B cell (primary cell): ENCODE data around the gene CAPN14. TPM values are rescaled to one million over a fixed set of nuclear protein-coding genes. Genes with fewer than 3 reads are reported as not detected.

ENCODE experiments used
- ATAC-seq: fragments of 200-7000 bp; cut with Tn5 transposase; one replicate; pipeline ENCODE4 v1.10.0; 2021; ENCODE audit warnings: low read depth, mild to moderate bottlenecking, moderate number of reproducible peaks, moderate library complexity
- CTCF ChIA-PET: fragments of 350-600 bp; sonication (Branson Sonifier 250); formaldehyde crosslinking; loops from one replicate; lab custom pipeline; 2021; ENCODE audit warnings: antibody characterized with exemption, inconsistent platforms; lab: Charles Lee
- POLR2A ChIA-PET: fragments of 350-600 bp; sonication (Branson Sonifier 250); formaldehyde crosslinking; loops from one replicate; lab custom pipeline; 2021; ENCODE audit warnings: antibody characterized with exemption; lab: Charles Lee
- DNase-seq: peaks from one replicate; pipeline ENCODE4 v3.0.0; 2013
- H2AFZ ChIP-seq: 2 replicates; pipeline ENCODE4 v1.6.1; 2012; ENCODE audit warnings: mild to moderate bottlenecking, low read depth, low read length; ENCODE audit not compliant: insufficient read depth, poor library complexity, severe bottlenecking
- H3K27ac ChIP-seq, 2 donors: 1 replicate in 1 of 2; 2 replicates in 1 of 2; pipeline ENCODE4 v1.5.1; 2012 to 2013; ENCODE audit warnings: low read length in 2 of 2, mild to moderate bottlenecking in 2 of 2, moderate library complexity in 1 of 2
- H3K27me3 ChIP-seq, 4 experiments: fragments of 200-600 bp in 1 of 4; sonication (generic) in 1 of 4; replicated peaks in 1 of 4; 1 replicate in 2 of 4; 2 replicates in 2 of 4; pipeline versions ENCODE4 v1.6.1 to v1.7.0; 2013 to 2016; ENCODE audit warnings: low read length in 3 of 4, mild to moderate bottlenecking in 2 of 4, mixed read lengths in 1 of 4, moderate library complexity in 1 of 4; ENCODE audit not compliant: insufficient read depth in 4 of 4, control insufficient read depth in 3 of 4; ENCODE audit errors: control extremely low read depth in 1 of 4
- H3K36me3 ChIP-seq, 2 experiments: replicated peaks in 1 of 2; 1 replicate in 1 of 2; 2 replicates in 1 of 2; pipeline versions ENCODE4 v1.6.1 to v1.7.1; 2013; ENCODE audit warnings: low read length in 1 of 2; ENCODE audit not compliant: insufficient read depth in 2 of 2, control insufficient read depth in 1 of 2; ENCODE audit errors: control extremely low read depth in 1 of 2, extremely low read depth in 1 of 2
- H3K4me1 ChIP-seq, 2 donors: fragments of 200-600 bp in 1 of 2; sonication (generic) in 1 of 2; 1 replicate in 1 of 2; 2 replicates in 1 of 2; pipeline versions ENCODE4 v1.5.1 to v1.6.1; 2013 to 2017; ENCODE audit warnings: low read length in 2 of 2; ENCODE audit not compliant: control insufficient read depth in 2 of 2, insufficient read depth in 2 of 2
- H3K4me2 ChIP-seq: replicated peaks from 2 replicates; pipeline ENCODE3; 2012; ENCODE audit warnings: mild to moderate bottlenecking, low read depth, low read length; ENCODE audit not compliant: poor library complexity, severe bottlenecking
- H3K4me3 ChIP-seq, 5 experiments: fragments of 200-600 bp in 1 of 5; sonication (generic) in 1 of 5; 1 replicate in 3 of 5; 2 replicates in 2 of 5; pipeline versions ENCODE4 v1.5.1 to v1.7.0; 2011 to 2016; ENCODE audit warnings: low read length in 4 of 5, mild to moderate bottlenecking in 4 of 5, low read depth in 2 of 5, control low read depth in 1 of 5, moderate library complexity in 1 of 5; ENCODE audit not compliant: insufficient read depth in 1 of 5; ENCODE audit errors: control extremely low read depth in 1 of 5, extremely low read depth in 1 of 5
- H3K79me2 ChIP-seq: fragments of 200-600 bp; sonication (generic); one replicate; pipeline ENCODE4 v1.6.0; 2016; ENCODE audit warnings: low read length; ENCODE audit not compliant: control insufficient read depth, insufficient read depth
- H3K9ac ChIP-seq: fragments of 200-600 bp; sonication (generic); 2 replicates; pipeline ENCODE4 v1.6.1; 2017; ENCODE audit warnings: mild to moderate bottlenecking, low read length, moderate library complexity
- H3K9me3 ChIP-seq, 3 donors: one replicate each; pipeline versions ENCODE4 v1.6.1 to v1.7.1; 2013; ENCODE audit warnings: low read length in 2 of 3; ENCODE audit not compliant: control insufficient read depth in 2 of 3, insufficient read depth in 1 of 3; ENCODE audit errors: control extremely low read depth in 1 of 3
- H4K20me1 ChIP-seq: 2 replicates; pipeline ENCODE4 v1.6.0; 2012; ENCODE audit warnings: mild to moderate bottlenecking, low read length; ENCODE audit not compliant: insufficient read depth, control insufficient read depth, poor library complexity, severe bottlenecking
- H3K27ac Mint-ChIP-seq: one replicate; pipeline ENCODE4 v1.8.0; 2021; ENCODE audit warnings: mixed read lengths
- H3K27me3 Mint-ChIP-seq: one replicate; pipeline ENCODE4 v1.8.0; 2021; ENCODE audit warnings: mixed read lengths
- H3K4me1 Mint-ChIP-seq: one replicate; pipeline ENCODE4 v1.8.0; 2021; ENCODE audit warnings: mixed read lengths
- H3K4me3 Mint-ChIP-seq: one replicate; pipeline ENCODE4 v1.8.0; 2021; ENCODE audit warnings: mixed read lengths
- H3K9me3 Mint-ChIP-seq: one replicate; pipeline ENCODE4 v1.8.0; 2022; ENCODE audit warnings: mixed read lengths; ENCODE audit not compliant: insufficient read depth
- CTCF ChIP-seq: fragments of 200-600 bp; IDR thresholded peaks from one replicate; pipeline ENCODE4 v1.8.0; 2022; ENCODE audit warnings: antibody characterized with exemption, mild to moderate bottlenecking
- EZH2 ChIP-seq: IDR thresholded peaks from 2 replicates; pipeline ENCODE4 v1.6.1; 2012; ENCODE audit warnings: borderline replicate concordance, low read depth, mild to moderate bottlenecking, moderate library complexity, low read length; ENCODE audit not compliant: insufficient read depth, poor library complexity, severe bottlenecking
- WGBS: methylation state at CpG from one replicate; pipeline ENCODE4 v1.1.5; 2013; ENCODE audit warnings: missing lambda C conversion rate; ENCODE audit not compliant: insufficient coverage; 5-methylcytosine and 5-hydroxymethylcytosine counted together
- intact Hi-C: fragments of 100-400 bp; cut with micrococcal nuclease; formaldehyde crosslinking; loops from one replicate; pipeline ENCODE4 v1.10.0; 2022
- polyA plus RNA-seq: library from polyadenylated mRNA; depleted of rRNA; stranded (reverse); fragments of >200 nt; gene quantifications from 2 replicates; pipeline ENCODE4 v1.2.3, GENCODE V29; 2012
- total RNA-seq, 2 donors: library from RNA; stranded (reverse); fragments of 120-200 nt in 1 of 2; gene quantifications; 1 replicate in 1 of 2; 2 replicates in 1 of 2; pipeline versions ENCODE4 v1.2.3 to v1.2.4, GENCODE V29; 2013 to 2022

Gene CAPN14
- total and polyA plus RNA-seq, 2 donors (not counting 1 experiment from before 2014, with no cell fraction given), result 2.5 to 7.8 TPM

- Histone ChIP-seq H4K20me1 (no peaks in the 10 kb centered on the region), H3K79me2 (peaks cover 8% of the 10 kb centered on the region), H3K27ac (no peak overlapping the region), H3K9ac (no peak overlapping the region), H3K27me3 (no peaks in the 10 kb centered on the region), H3K36me3 (peaks cover 0 to 36% of the 10 kb centered on the region in 2 experiments), H3K4me3 (no peak overlapping the region), H3K4me1 (peaks cover 8 to 24% of the 10 kb centered on the region in 2 donors), H2AFZ (no peak overlapping the region), H3K9me3 (no peaks in the 10 kb centered on the region), H3K4me2 (no peak overlapping the region)
- Mint-ChIP-seq H3K4me3 (no peak overlapping the region), H3K9me3 (no peaks in the 10 kb centered on the region), H3K27ac (no peak overlapping the region), H3K4me1 (peaks cover 51% of the 10 kb centered on the region), H3K27me3 (no peaks in the 10 kb centered on the region)
- ChIA-PET CTCF (no interaction called here), POLR2A (no interaction called here)
- TF ChIP-seq CTCF (no peak), EZH2 (no peak)
- ATAC-seq, result no peak
- intact Hi-C loops, result no loop called here
- no peak for DNase-seq
- WGBS, result over 99% methylated on average over 10 of the region's 10 CpGs
Observed at GRCh38 chr2:31244101-31244500, 26.8 kb upstream of the CAPN14 start.

- H3K9me3 Mint-ChIP-seq, result no peaks in the 10 kb centered on the region
- no peak overlapping the region for H3K27ac Mint-ChIP-seq
- ATAC-seq (no peak), DNase-seq (no peak)
- no peak for TF ChIP-seq CTCF
- TF ChIP-seq EZH2, result no peak
- intact Hi-C loops, result no loop called here
- ChIA-PET POLR2A (no interaction called here), CTCF (interaction anchor here (0.6 to 0.9 kb wide), 2 partner anchors 73 to 125 kb away, joined by 3 read pairs; no protein-coding TSS in a partner anchor)
- H3K27ac ChIP-seq, result no peak overlapping the region
- H3K9me3 ChIP-seq, result no peaks in the 10 kb centered on the region
- H2AFZ ChIP-seq, result no peak overlapping the region
- WGBS, result 83% methylated on average over 1 of the region's 5 CpGs
- H3K9ac ChIP-seq, result no peak overlapping the region
- H3K4me1 Mint-ChIP-seq, result peaks cover 58% of the 10 kb centered on the region
- H4K20me1 ChIP-seq, result no peaks in the 10 kb centered on the region
- no peaks in the 10 kb centered on the region for H3K27me3 ChIP-seq
- peaks cover 0 to 29% of the 10 kb centered on the region in 2 experiments for H3K36me3 ChIP-seq
- no peak overlapping the region for H3K4me2 ChIP-seq
- peaks cover 8% of the 10 kb centered on the region for H3K79me2 ChIP-seq
- H3K4me1 ChIP-seq, result peaks cover 8 to 21% of the 10 kb centered on the region in 2 donors
- H3K4me3 Mint-ChIP-seq, result no peak overlapping the region
- H3K27me3 Mint-ChIP-seq, result no peaks in the 10 kb centered on the region
- no peak overlapping the region for H3K4me3 ChIP-seq
Observed at GRCh38 chr2:31243053-31243452, 25.7 kb upstream of the CAPN14 start.
